ENCODE data around the gene TARBP1.

DNA sequence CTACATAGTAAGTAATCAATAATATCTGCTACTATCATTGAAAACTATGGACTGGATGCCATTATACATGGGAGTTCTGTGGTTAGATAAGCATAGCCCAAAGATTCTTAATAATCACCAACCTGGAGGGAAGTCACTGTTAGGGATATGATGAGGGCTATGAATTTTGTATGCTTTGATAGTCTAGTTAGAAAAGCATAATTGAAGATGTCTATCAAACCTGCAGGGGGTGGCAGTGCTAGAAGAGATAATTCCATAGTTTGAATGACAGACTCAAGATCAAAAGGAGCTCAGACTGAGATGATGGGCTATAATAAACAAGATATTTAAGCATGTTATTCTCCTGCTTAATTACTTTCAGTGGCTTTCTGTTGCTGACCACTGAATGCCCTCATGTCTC, 121.1 kb downstream of the TARBP1 start:
- TF ChIP-seq ASH2L (IDR thresholded peaks at IDR 0.05; ENCODE audit: low read length) = no peak
- no peak for TF ChIP-seq EZH2 (IDR thresholded peaks at IDR 0.05; ENCODE audit: low read depth, low read length, severe bottlenecking)
- TF ChIP-seq POLR2A (IDR thresholded peaks at IDR 0.05; ENCODE audit: control extremely low read depth in 1 of 2, low read depth in 2 of 2, low read length in 2 of 2) = no peak
- TF ChIP-seq SAP30 (IDR thresholded peaks at IDR 0.05; ENCODE audit: insufficient read depth, insufficient replicate concordance, low read length) = no peak
- TF ChIP-seq, protein P1, sequence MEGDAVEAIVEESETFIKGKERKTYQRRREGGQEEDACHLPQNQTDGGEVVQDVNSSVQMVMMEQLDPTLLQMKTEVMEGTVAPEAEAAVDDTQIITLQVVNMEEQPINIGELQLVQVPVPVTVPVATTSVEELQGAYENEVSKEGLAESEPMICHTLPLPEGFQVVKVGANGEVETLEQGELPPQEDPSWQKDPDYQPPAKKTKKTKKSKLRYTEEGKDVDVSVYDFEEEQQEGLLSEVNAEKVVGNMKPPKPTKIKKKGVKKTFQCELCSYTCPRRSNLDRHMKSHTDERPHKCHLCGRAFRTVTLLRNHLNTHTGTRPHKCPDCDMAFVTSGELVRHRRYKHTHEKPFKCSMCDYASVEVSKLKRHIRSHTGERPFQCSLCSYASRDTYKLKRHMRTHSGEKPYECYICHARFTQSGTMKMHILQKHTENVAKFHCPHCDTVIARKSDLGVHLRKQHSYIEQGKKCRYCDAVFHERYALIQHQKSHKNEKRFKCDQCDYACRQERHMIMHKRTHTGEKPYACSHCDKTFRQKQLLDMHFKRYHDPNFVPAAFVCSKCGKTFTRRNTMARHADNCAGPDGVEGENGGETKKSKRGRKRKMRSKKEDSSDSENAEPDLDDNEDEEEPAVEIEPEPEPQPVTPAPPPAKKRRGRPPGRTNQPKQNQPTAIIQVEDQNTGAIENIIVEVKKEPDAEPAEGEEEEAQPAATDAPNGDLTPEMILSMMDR (IDR thresholded peaks at IDR 0.05; ENCODE audit: control extremely low read depth in 1 of 3, insufficient read depth in 1 of 3, low read depth in 1 of 3, low read length in 3 of 3) = no peak
- TF ChIP-seq, protein P2, sequence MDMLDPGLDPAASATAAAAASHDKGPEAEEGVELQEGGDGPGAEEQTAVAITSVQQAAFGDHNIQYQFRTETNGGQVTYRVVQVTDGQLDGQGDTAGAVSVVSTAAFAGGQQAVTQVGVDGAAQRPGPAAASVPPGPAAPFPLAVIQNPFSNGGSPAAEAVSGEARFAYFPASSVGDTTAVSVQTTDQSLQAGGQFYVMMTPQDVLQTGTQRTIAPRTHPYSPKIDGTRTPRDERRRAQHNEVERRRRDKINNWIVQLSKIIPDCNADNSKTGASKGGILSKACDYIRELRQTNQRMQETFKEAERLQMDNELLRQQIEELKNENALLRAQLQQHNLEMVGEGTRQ (IDR thresholded peaks at IDR 0.05; ENCODE audit: low read length) = no peak
- TF ChIP-seq JUND (IDR thresholded peaks at IDR 0.05; ENCODE audit: low read length) = no peak
- TF ChIP-seq TAF1 (IDR thresholded peaks at IDR 0.05; ENCODE audit: low read depth, low read length) = no peak
- TF ChIP-seq RAD21 (IDR thresholded peaks at IDR 0.05 in 1 of 2, conservative IDR thresholded peaks at IDR 0.05 in 1 of 2; ENCODE audit: low read depth in 2 of 2, low read length in 2 of 2) = no peak
- no peak for TF ChIP-seq SP1 (IDR thresholded peaks at IDR 0.05; ENCODE audit: low read depth, low read length)
- TF ChIP-seq RXRA (IDR thresholded peaks at IDR 0.05; ENCODE audit: insufficient read depth, low read depth, low read length) = no peak
- no peak for TF ChIP-seq BACH1 (IDR thresholded peaks at IDR 0.05; ENCODE audit: low read length)
